ENCODE measurements around the gene NT5C2.

DNA sequence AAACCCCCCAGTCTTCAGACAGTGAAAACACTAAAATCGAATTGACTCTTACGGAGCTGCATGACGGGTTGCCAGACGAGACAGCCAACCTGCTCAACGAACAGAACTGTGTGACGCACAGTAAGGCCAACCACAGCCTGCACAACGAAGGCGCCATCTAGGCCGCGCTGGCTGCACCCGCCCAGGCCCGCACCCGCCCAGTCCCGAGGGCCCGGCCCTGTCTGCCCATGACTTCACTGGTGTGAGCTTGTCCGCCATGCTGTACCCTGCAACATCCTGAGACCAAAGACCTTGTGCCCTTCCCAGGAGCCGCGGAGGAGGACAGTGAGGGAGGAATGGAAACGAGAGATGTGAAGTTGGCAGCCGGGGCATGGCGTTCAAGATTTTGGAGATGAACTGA, 116.1 kb downstream of the NT5C2 start:
- TF ChIP-seq CTCF (IDR thresholded peaks at IDR 0.05), result no peak
- no peak for TF ChIP-seq ZFX (IDR thresholded peaks at IDR 0.05; ENCODE audit: borderline replicate concordance)
